ENCODE measurements around the gene HDHD5.

Gene HDHD5

DNA sequence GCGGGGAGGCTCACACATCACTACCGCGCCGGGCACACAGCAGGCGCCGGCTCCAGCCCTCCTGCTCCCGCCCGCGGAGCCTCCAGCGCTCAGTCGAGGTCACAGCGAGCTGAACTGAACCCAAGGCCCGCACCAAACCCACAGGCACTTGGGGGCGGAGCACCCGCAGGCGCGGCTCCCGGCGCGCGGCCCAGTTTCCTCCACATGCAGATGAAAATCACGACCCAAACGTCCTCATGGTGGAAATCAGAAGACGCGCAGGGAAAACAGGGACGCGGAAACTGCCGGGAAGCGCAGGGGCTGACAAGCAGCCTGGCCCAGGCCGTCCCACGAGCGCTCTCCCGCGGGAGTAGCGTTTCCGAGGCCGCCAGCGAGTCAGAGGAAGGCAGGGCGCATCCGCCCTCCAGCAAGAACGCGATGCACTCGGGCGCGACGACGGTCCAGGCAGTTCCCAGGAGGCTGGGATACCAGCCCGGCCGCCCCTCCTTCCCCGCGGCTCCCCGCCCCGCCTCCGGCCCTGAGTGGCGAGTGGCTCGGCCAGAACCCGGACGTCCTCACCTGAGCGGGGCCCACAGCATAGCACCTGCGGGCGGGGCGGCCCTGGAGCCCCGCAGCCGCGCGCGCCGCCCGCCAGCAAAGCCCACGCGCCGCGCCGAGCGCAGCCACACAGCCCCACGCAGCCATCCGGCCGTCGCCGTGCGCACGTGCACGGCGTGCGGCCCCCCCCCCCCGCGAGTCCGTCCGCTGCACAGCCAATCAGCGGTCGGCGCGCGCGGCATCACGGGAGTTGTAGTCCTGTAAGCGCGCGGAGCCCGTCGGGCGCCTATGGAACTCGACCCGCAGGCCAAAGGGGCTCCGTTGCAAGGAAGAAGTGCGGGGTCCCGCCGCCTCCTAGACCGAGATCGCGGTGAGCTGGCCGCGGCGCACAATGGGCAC, at the start of gene HDHD5:
Gene HDHD5, minus strand, starts transcription at position 710 of the 936 bp plus-strand sequence. Its CDS starts 26 bp downstream, at position 684.
- DNase-seq = peak; percentile 82

DNA sequence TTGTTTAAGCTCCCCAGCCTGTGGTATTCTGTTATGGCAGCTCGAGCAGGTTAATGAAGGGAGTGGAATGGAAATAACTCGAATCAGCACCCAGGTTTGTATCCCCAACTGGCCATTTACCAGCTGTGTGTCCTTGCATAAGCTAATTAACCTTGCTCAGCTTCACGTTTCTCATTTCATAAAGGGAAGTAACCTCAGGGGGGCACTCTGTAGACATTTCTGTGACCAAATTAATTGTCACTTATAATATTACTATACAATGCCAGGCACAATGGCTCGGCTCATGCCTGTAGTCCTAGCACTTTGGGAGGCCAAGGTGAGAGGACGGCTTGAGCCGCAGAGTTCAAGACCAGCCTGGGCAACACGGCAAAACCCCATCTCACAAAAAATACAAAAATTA, 46.4 kb upstream of the HDHD5 start:
- DNase-seq = no peak

- DNase-seq = no peak
Observed at GRCh38 chr22:17201285-17201945, 42.3 kb upstream of the HDHD5 start.

- DNase-seq = no peak
Observed at GRCh38 chr22:17199003-17199731, 40.1 kb upstream of the HDHD5 start.

- DNase-seq = no peak
Observed at GRCh38 chr22:17198170-17199002, 39.3 kb upstream of the HDHD5 start.

GRCh38 chr22:17194213-17194612, 35.1 kb upstream of the HDHD5 start:
- no peak for DNase-seq

DNA sequence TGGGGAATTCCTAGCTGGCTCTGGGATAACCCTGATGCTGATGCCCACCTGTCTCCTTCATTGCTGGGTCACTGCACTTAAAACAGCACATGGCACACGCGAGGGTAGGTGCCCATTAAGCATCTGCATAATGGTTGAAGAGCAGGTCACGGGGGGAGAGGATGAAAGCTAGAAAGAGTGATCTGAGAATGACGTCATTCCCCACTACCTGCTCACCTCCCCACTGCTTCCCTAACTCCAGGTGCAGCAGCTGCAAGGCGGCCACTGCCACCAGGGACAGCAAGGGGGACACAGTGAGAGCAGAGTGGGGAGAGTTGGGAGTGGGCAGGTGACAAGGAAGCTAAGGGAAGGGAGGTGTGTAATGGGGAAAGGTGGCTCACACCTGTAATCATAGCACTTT, 33.1 kb upstream of the HDHD5 start:
- no peak for DNase-seq

- DNase-seq = no peak
Observed at GRCh38 chr22:17191163-17191784, 32.2 kb upstream of the HDHD5 start.

- no peak for DNase-seq
Observed at GRCh38 chr22:17190702-17191101, 31.6 kb upstream of the HDHD5 start.

DNA sequence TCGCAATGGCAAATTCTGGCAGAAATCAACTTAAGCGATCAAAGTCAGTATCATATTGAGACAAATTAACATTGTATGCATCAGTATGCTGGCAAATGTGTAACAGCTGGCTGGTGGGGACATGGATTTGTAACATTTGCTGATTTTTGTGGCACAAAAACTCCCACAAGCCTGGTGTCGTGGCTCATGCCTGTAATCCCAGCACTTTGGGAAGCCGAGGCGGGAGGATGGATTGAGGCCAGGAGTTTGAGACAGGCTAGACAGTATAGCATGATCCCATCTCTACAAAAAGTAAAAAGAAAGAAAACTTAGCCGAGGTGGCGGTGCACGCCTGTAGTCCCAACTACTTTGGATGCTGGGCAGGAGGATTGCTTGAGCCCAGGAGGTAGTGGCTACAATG, 17.6 kb upstream of the HDHD5 start:
- DNase-seq = no peak

- no peak for DNase-seq
Observed at GRCh38 chr22:17172029-17172833, 13.2 kb upstream of the HDHD5 start.

DNA sequence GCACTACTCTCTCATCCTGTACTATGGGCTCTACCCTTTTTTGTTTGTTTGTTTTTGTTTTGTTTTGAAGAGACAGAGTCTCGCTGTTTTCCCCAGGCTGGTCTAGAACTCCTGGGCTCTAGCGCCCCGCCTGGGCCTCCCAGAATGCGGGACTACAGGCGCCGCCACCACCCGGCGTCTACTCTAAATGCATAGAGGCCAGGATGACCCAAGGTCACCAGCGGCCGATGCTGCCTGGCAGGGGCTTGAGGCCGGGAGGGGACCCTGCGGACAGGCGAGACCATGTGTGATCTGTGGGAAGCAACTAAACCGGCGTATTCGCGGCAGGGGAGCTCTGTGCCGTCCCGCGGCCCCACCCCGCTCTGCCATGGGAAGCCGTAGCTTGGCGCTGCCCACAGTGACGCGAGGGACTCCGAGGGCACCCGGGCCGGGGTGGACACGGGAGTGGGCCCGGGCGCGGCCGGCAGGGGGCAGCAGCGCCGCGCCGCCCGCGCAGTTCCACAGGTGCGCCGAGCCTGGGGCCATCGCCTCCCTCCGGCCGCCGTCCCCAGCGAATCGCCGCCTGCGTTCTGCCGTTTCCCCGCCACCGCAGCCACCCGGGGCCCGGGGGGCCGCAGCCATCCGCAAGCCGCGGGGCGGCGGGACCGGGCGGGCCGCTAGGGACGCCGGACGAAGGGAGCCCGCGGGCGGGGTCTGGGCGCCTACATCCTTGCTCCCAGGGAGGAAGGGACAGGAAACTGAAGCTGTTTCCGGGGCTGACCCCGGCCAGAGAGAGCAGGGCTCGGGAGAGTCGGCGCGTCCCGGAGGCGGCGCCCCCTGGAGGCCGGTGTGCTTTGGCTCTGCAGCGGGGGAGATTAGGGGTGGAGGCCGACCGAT, 12.3 kb upstream of the HDHD5 start:
- peak; percentile 81 for DNase-seq

DNA sequence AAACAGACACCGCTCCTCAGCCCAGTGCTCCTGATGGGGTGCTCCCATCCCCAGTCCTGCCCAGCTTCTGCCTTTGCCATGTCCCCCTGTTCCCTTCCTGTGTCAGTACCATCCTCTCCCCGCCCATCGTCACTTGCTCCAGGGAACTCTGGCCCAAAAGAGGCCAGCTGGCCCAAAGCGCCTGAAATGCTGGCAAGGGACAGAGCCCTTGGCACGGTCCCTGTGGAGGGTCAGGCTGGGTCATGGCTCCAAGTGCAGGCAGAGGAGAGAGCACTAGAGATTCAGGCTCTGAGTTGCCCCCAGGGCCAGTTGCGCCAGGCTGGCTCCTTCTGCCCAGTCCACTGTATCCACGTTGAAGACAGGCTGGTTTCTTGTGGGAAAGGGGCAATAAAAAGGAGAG, 8.4 kb upstream of the HDHD5 start:
- no peak for DNase-seq

DNA sequence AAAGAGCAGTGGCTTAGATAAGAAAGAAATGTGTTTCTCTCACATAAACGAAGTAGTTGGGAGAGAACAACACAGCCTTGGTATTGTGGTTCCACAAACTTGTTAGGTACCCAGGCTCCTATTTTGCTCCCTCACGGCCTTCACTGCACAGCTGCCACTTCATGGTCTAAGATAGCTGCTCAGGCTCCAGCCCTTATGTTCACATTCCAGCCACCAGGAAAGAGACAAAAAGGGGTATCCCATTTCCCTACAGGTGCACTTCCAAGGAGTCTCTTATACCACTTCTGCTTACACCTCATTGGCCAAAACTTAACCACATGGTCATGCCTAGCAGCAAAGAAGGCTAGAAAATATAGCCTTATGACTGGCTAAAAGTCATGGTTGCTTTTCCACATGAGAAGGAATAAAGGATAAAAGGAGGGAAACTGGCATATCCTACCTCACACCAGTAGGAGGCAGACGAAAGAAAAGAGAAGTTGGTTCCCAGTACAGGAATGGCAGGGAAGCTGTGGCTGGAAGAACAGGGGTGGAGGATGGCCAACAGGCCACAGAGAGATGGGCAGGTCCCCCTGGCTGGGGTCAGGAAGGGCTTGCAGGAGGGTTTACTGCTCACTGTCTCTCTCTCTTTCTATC, 5.4 kb upstream of the HDHD5 start:
- DNase-seq = no peak

DNA sequence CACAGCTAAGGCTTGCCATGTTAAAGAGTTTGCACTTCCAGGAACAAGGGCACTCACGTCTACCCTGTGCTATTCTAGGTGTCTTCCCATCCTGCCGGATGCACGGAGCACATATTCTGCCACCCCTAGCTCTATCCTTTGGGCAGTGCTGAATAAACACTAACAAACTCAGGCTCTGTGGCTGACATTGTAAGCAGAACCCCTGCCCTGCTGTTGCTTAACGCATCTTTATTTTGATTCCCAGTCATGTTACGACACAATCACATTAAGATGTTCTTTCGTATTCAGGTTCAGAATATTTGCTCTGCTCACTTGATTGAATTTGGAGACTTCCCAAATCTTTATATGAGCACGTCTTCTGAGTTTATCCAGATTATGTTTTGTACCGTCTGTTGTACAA, 3.7 kb upstream of the HDHD5 start:
- DNase-seq = no peak

DNA sequence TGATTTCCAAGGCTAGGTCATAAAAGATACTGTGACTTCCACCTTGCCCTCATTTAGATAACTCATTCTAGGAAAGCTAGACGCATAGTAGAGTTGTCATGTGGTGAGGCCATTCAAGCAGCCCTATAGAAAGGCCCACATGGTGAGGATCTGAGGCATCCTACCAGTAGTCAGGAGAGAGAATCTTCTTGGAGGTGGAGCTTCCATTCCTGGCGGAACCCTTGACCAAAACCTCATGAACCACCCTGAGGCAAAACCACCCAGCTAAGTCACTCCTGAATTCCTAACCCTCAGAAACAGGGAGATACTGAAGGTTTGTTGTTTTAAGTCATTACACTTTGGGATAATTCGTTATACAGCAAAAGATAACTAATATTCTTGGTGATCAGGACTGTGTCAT, 2.9 kb upstream of the HDHD5 start:
- DNase-seq = no peak

DNA sequence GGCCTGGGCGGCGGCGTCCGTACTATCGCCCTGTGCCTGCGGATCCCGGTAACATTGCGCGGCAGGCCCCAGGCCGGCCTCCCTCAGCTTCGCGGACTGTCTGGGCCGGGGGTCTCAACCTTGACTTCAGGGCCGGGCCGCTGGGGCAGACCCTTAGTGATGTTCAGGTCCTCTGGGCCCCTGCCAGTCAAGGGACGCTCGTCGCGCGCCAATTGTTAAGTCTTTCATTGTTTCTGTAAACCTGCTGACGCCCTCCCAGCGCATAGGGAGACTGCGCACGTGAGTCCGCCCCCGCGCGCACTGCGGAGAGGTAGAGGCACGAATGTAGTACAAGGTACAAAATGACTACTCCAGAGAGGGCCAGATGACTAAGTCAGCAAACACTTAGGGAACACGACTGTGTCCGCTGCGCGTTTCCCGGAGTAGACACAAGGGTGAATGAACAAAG, 451 bp upstream of the HDHD5 start:
- DNase-seq = no peak

- no peak for DNase-seq
Observed at GRCh38 chr22:17158176-17158567, 905 bp downstream of the HDHD5 start.

DNA sequence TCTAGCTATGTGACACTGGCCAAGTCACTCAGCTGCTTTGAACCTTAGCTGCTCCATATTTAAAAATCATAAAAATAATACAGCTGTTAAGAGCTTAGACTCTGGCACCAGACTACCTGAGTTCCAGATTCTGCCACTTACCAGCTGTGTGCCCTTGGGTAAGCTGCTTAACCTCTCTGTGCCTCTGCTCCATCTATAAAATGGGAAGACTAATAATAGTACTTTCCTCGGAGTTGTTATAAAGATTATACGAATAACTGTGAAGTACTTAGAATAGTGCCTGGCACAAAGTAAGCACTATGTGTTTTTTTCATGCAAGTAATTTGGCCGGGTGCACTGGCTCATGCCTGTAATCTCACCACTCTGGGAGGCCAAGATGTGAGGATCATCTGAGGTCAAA, 1.4 kb downstream of the HDHD5 start:
- DNase-seq = no peak

- no peak for DNase-seq
Observed at GRCh38 chr22:17155941-17156340, 3.1 kb downstream of the HDHD5 start.

All from GDM1 (cell line).